HL-60 (cell line): Measurements from ENCODE around the gene CREB3L4.

Experiments used
- GABPA ChIP-seq: IDR thresholded peaks from 2 replicates; pipeline ENCODE4 v1.6.1; 2012; ENCODE audit warnings: low read depth
- POLR2AphosphoS5 ChIP-seq: IDR thresholded peaks from 2 replicates; pipeline ENCODE4 v1.6.1; 2012; ENCODE audit warnings: low read depth
- REST ChIP-seq: IDR thresholded peaks from 2 replicates; pipeline ENCODE4 v1.6.1; 2012; ENCODE audit warnings: low read depth; ENCODE audit not compliant: insufficient replicate concordance
- SPI1 ChIP-seq: IDR thresholded peaks from 2 replicates; pipeline ENCODE4 v1.6.1; 2012; ENCODE audit warnings: low read depth, mild to moderate bottlenecking, borderline replicate concordance
- TF ChIP-seq, protein P1 (sequence below): IDR thresholded peaks from one replicate; pipeline ENCODE4 v1.5.1; 2011; ENCODE audit warnings: low read length, control low read depth, inconsistent platforms; ENCODE audit not compliant: insufficient read depth

- TF ChIP-seq, protein P1, sequence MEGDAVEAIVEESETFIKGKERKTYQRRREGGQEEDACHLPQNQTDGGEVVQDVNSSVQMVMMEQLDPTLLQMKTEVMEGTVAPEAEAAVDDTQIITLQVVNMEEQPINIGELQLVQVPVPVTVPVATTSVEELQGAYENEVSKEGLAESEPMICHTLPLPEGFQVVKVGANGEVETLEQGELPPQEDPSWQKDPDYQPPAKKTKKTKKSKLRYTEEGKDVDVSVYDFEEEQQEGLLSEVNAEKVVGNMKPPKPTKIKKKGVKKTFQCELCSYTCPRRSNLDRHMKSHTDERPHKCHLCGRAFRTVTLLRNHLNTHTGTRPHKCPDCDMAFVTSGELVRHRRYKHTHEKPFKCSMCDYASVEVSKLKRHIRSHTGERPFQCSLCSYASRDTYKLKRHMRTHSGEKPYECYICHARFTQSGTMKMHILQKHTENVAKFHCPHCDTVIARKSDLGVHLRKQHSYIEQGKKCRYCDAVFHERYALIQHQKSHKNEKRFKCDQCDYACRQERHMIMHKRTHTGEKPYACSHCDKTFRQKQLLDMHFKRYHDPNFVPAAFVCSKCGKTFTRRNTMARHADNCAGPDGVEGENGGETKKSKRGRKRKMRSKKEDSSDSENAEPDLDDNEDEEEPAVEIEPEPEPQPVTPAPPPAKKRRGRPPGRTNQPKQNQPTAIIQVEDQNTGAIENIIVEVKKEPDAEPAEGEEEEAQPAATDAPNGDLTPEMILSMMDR, result no peak
- TF ChIP-seq POLR2AphosphoS5 (no peak), GABPA (no peak), REST (no peak), SPI1 (no peak)
Measured at GRCh38 chr1:153968000-153968363, 280 bp downstream of the CREB3L4 start.
